HG02623 (cell line): ENCODE data around the gene SUV39H1.
"Not testable (repeated sequence)": the region's sequence is repeated elsewhere in the genome, so short reads cannot be mapped to it uniquely, and the experiment has no call there.

ENCODE experiments used
- ATAC-seq: cut with Tn5 transposase; IDR thresholded peaks from one replicate; pipeline ENCODE4 v1.9.1; 2021; ENCODE audit warnings: moderate library complexity; ENCODE audit not compliant: unreplicated experiment

Gene SUV39H1

DNA sequence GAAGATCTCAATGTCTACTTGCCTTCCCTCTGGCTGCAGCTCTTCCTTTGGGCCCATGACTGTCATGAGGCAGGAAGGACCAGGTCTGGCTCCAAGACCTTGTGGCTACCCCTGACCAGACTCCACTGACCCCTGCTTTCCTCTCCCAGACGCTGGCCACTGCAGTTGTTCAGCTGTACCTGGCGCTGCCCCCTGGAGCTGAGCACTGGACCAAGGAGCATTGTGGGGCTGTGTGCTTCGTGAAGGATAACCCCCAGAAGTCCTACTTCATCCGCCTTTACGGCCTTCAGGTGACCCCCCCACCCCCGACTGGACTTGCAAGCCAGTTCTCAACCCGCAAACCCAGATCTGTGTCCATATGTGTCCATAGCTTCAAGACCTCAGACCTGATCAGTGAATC is 12.4 kb upstream of the SUV39H1 start:
- no peak for ATAC-seq

DNA sequence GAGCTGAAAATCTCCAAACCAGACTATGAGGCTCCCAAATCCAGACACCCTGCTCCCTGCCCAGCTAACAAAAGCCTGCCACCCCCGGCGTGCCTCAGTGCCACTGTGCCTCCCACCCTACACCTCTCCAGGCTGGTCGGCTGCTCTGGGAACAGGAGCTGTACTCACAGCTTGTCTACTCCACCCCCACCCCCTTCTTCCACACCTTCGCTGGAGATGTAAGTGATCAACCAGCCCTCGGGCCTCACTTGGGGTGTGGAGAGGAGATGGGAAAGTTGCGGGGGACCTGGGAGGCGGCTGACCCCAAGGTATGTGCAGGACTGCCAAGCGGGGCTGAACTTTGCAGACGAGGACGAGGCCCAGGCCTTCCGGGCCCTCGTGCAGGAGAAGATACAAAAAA is 11.1 kb upstream of the SUV39H1 start:
- no peak for ATAC-seq

GRCh38 chrX:48688531-48689150 is 7.9 kb upstream of the SUV39H1 start:
- ATAC-seq, result no peak

DNA sequence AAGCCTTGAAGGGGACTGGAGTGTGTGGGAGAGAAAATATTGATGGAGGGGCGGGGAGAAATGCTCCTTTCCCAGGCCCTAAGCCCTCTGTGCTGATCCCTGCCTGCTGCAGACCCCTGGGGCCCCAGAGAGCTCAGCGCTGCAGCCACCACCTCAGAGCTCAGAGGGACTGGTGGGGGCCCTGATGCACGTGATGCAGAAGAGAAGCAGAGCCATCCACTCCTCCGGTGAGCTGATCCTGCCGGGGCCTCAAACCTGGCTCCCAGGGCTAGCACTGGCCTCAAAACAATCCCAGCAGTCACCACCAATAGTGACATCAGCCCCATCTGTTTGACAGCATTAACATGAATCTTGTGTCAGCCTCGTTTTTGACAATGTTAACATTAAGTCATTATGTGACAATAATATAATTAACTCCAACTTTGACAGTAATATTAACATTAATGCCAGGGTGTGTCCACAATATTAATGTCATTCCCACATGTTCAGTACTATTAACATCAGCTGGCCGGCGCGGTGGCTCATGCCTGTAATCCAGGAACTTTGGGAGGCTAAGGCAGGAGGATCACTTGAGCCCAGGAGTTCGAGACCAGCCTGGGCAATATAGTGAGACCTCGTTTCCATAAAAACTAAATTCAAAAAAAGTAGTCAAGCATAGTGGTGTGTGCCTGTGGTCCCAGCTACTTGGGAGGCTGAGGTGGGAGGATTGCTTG is 7.2 kb upstream of the SUV39H1 start:
- no peak for ATAC-seq

DNA sequence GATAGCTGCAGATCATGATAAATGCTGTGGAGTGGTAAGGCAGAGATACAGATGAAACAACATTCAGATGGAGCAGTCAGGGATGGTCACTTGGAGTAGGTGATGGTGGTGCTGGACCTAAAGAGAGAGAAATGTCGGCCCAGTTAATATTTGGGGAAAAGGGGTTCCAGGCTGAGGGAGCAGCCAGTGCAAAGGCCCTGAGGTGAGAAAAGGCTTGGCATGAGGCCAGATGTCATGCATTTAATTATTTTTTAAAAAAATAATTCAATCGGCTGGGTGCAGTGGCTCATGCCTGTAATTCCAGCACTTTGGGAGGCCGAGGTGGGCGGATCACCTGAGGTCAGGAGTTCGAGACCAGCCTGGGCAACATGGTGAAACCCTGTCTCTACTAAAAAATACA is 4.8 kb upstream of the SUV39H1 start:
- ATAC-seq, result not testable (repeated sequence)

- no peak for ATAC-seq
Measured at GRCh38 chrX:48694776-48695533, 1.6 kb upstream of the SUV39H1 start.

- no peak for ATAC-seq
Measured at GRCh38 chrX:48695534-48695896, 1.0 kb upstream of the SUV39H1 start.

GRCh38 chrX:48695925-48696300 is 621 bp upstream of the SUV39H1 start:
- no peak for ATAC-seq

- peak; percentile 6 for ATAC-seq
Measured at GRCh38 chrX:48696909-48697727, 584 bp downstream of the SUV39H1 start.

- no peak for ATAC-seq
Measured at GRCh38 chrX:48698306-48698705, 1.8 kb downstream of the SUV39H1 start.

GRCh38 chrX:48700246-48700645 is 3.7 kb downstream of the SUV39H1 start:
- ATAC-seq, result no peak

DNA sequence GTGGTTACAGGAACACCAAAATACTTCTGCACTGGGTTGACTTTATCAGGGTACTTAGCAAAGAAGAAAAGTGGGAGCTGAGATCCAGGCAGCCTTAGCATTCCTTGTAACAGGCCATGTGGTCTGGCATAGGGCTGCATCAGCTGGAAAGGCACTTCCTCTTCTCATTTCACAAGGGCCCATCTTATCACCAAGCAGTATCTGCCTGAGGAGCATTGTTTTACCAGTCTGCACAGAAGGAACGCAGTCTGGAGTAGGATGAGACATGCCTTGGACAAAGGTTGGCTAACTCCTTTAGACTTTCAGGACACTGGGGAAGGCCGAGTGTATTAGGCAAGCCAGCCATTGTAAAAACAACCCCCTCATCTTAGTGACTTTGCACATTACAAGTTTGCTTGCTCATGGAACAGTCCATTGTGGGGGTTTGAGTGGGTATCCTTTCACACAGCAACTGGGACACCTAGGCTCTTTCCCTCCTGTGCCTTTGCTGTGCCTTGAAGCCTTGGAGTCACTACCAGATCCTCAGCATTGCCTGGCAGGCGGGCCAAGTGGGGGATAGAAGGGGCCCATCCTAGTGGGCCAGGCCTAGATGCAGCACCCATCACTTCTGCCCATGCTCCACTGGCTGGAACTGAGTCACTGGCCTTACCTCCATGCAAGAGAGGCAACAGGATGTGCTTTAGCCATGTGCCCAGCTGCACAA is 4.6 kb downstream of the SUV39H1 start:
- no peak for ATAC-seq

GRCh38 chrX:48702032-48702431 is 5.5 kb downstream of the SUV39H1 start:
- no peak for ATAC-seq

- ATAC-seq, result no peak
Measured at GRCh38 chrX:48702716-48703115, 6.2 kb downstream of the SUV39H1 start.

DNA sequence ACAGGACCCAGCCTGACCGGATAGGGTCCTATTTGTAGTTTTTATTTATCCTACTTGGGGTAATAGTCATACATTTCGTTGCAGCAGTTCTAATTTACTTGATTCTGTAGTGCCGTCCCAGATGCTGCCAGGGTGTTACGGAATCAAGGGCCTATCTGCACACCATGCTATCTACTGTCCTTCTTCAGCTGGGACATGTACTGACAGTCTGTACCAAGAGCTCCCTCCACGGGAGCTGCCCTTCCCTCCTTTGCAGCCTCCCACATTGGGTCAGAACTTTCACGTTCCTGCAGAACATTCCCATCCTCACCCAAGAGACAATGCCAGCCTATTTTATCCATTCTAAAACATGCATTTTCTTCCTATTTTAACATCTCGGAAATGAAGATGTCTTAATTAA is 6.7 kb downstream of the SUV39H1 start:
- ATAC-seq, result no peak

DNA sequence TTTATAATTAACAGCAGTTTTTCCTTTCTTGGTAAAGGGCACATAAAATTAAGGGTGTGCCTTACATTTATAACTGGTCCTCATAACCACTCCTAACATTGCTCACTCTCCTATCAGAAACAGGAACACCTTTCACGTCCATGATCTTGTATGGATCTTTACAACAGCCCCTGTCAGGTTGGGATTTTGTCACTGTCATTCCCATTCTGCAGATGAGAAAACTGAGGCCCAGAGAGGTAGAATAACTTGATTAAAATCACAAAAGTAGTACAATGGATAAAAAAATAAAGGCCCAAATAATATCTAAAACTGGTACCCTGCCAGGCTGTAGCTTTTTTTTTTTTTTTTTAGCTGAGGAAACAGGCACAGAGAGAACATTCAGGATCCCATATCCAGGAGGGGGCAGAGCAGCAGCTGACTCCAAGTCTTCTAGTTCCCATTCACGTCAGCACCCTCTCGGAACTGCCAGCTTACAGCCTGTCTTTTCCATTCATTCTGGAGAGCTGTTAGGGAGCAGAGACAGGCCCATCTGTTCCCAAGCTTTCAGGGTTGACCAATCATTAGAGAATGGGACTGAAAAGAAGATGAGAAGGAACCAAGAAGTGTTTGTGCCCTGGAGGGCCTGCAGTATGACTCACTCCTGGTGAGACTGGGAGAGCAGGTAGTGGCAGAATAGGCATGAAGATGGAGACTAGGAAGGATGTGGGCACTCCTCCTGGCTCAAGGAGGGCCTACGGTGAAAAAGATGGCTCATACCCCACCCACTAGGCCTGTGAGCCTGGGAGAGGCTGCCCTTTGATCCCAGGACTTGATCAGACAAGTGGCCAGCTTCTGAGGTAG is 7.3 kb downstream of the SUV39H1 start:
- no peak for ATAC-seq

DNA sequence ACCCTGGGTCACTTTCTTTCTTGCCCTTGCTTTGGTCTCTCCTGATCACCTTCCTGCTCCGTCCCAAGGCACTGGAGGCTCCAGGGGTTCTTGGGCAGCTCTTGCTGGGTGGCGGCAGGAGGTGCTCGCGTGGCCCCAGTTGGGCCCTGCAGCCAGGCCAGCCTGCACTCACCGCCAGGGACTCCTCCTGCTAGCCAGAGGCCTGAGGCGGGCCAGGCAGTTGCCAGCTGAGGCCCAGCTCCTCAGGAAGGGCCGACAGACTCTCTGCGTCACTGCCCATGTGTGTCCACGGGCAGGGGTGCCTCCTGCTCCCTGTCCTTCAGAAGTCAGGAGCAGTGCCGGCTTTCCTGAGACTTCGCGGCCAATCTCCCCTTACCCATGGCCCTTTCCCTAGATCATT is 9.3 kb downstream of the SUV39H1 start:
- ATAC-seq, result no peak

GRCh38 chrX:48709522-48710112 is 13.1 kb downstream of the SUV39H1 start:
- no peak for ATAC-seq

DNA sequence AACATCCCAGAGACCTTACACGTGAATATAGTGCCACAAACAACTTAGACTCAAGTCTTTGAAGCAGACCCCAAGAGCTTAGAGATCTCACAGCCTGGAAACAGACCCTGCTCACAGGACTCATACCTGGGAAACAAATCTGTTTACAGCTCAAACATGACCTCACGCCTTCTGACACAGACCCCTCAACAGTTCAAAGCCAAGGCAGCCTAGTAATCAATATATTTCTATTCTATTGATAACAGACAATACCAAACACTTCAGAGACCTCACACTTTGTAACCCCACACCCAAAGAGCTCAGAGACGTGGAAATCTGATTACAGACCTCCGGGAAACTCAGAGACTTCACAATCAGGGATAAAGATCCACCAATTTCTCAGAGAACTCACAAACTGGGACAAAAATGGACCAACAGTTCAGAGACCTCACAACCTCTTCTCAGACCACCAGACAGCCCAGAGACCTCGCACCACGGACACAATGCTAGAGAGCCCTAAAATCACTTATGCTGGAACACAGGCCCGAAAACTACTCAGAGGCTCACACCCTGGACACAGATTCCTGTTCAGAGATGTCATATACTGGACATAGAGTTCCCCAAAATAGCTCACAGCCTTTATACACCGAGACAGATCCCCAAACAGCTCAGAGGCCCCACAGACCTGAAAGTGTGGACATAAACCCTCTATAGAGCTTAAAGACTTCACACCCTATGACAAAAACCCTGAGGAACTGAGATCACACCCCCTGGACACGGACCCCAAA is 14.8 kb downstream of the SUV39H1 start:
- no peak for ATAC-seq
